Measurements from ENCODE around the gene CDK11A. TPM values are rescaled to one million over a fixed set of nuclear protein-coding genes. Genes with fewer than 3 reads are reported as not detected.

Gene CDK11A
- total RNA-seq, 1 experiment from 2014 or later: 43.8 TPM

DNA sequence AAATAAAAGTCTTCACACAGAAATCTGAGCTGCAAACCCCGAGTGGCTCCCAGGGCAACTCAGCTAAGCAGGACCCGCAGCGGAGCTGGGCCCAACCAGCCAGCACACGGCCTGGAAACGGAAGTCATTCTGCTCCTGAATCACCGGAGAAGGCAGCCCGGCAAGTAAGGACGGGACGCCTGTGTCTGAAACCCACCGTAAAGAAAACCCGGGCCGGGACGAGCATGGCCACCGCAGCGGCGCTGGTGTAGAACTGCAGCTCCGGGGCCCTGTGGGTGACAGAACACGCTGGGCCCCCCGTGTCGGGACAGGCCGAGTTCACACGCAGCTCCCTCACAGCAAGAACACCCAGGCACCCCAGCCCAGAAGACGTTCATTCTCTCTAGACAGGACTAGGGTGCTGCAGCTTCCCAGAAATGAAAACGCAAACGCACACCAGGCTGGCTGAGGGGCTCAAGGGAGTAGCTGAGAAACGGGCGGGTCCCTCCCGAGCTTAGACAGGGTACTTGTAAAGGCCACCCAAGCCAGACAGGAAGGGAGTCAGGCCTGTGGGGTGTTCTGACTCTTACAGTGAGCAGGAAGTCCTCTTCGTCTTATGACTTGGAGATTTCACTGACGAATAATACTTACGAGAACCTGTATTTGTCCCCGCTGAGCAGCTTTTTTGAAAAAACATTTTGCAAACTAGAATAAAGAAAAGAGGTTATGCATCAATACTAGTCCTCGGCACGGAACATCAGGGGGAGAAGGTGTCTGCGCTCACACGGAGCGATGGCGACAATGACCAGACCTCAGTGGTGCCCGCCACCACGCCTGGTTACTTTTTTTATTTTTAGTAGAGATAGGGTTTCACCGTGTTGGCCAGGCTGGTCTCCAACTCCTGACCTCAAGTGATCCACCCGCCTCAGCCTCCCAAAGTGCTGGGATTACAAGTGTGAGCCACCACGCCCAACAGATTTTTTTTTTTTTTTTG is 54.4 kb downstream of the CDK11A start:
- Mint-ChIP-seq H3K27ac (ENCODE audit: low read depth, unreplicated experiment) (no peak overlapping the region), H3K9me3 (ENCODE audit: unreplicated experiment) (no peaks in the 10 kb centered on the region), H3K4me1 (ENCODE audit: insufficient read depth, unreplicated experiment) (no peaks in the 10 kb centered on the region), H3K36me3 (ENCODE audit: insufficient read depth, unreplicated experiment) (peaks cover 75% of the 10 kb centered on the region), H3K4me3 (ENCODE audit: unreplicated experiment) (no peak overlapping the region), H3K27me3 (ENCODE audit: insufficient read depth, unreplicated experiment) (no peaks in the 10 kb centered on the region)
- TF ChIP-seq CTCF (IDR thresholded peaks at IDR 0.05; ENCODE audit: unreplicated experiment): no peak
- CTCF ChIA-PET: interaction anchor here (0.5 to 0.7 kb wide), 5 partner anchors 57 to 285 kb away, joined by 3 to 4 read pairs (median 4); no protein-coding TSS in a partner anchor
- DNase-seq (ENCODE audit: unreplicated experiment): no peak
- BruUV-seq (replicated peaks): no TSS peak
- intact Hi-C loops (cut with micrococcal nuclease): no loop called here
- POLR2A ChIA-PET: interaction anchor here (0.7 kb wide), 1 partner anchor 96 kb away, joined by 3 read pairs; no protein-coding TSS in a partner anchor

DNA sequence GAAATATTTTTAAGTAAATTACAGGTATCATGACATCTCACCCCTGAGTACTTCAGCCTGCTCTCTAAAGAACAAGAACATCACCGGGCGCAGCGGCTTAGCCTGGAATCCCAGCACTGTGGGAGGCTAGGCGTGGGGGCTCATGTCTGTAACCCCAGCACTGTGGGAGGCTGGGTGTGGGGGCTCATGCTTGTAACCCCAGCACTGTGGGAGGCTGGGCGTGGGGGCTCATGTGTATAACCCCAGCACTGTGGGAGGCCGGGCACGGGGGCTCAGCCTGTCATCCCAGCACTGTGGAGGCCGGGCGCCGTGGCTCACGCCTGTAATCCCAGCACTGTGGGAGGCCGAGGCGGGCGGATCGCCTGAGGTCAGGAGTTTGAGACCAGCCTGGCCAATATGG is 57.6 kb downstream of the CDK11A start:
- CTCF ChIA-PET: interaction anchor here (0.5 to 0.6 kb wide), 2 partner anchors 17 to 349 kb away, joined by 3 read pairs; no protein-coding TSS in a partner anchor
- H3K4me1 Mint-ChIP-seq (ENCODE audit: insufficient read depth, unreplicated experiment): no peaks in the 10 kb centered on the region
- no peak overlapping the region for H3K4me3 Mint-ChIP-seq (ENCODE audit: unreplicated experiment)
- peaks cover 47% of the 10 kb centered on the region for H3K36me3 Mint-ChIP-seq (ENCODE audit: insufficient read depth, unreplicated experiment)
- DNase-seq (ENCODE audit: unreplicated experiment): no peak
- no peaks in the 10 kb centered on the region for H3K9me3 Mint-ChIP-seq (ENCODE audit: unreplicated experiment)
- intact Hi-C loops (cut with micrococcal nuclease): no loop called here
- no peaks in the 10 kb centered on the region for H3K27me3 Mint-ChIP-seq (ENCODE audit: insufficient read depth, unreplicated experiment)
- no TSS peak for BruUV-seq (replicated peaks)
- no peak for TF ChIP-seq CTCF (IDR thresholded peaks at IDR 0.05; ENCODE audit: unreplicated experiment)
- no peak overlapping the region for H3K27ac Mint-ChIP-seq (ENCODE audit: low read depth, unreplicated experiment)
- POLR2A ChIA-PET: no interaction called here

GRCh38 chr1:1665815-1666251 is 58.3 kb downstream of the CDK11A start:
- Mint-ChIP-seq H3K27ac (ENCODE audit: low read depth, unreplicated experiment) (no peak overlapping the region), H3K4me3 (ENCODE audit: unreplicated experiment) (no peak overlapping the region), H3K4me1 (ENCODE audit: insufficient read depth, unreplicated experiment) (no peaks in the 10 kb centered on the region), H3K36me3 (ENCODE audit: insufficient read depth, unreplicated experiment) (peaks cover 40% of the 10 kb centered on the region), H3K27me3 (ENCODE audit: insufficient read depth, unreplicated experiment) (no peaks in the 10 kb centered on the region), H3K9me3 (ENCODE audit: unreplicated experiment) (no peaks in the 10 kb centered on the region)
- DNase-seq (ENCODE audit: unreplicated experiment): no peak
- ChIA-PET POLR2A (interaction anchor here (0.8 kb wide), 1 partner anchor 63 kb away, joined by 3 read pairs; no protein-coding TSS in a partner anchor), CTCF (interaction anchor here (0.6 to 1.0 kb wide), 2 partner anchors 16 to 50 kb away, joined by 3 read pairs; no protein-coding TSS in a partner anchor)
- BruUV-seq (replicated peaks): no TSS peak
- intact Hi-C loops (cut with micrococcal nuclease): no loop called here
- TF ChIP-seq CTCF (IDR thresholded peaks at IDR 0.05; ENCODE audit: unreplicated experiment): peak; percentile 39

All from MCF 10A (cell line).